Ascending aorta (tissue), 2 donors: ENCODE results near the gene KAZALD1. TPM values are rescaled to one million over a fixed set of nuclear protein-coding genes. Genes with fewer than 3 reads are reported as not detected.
A peak's percentile ranks its signal among the peaks of the same experiment; 100 is the strongest.

Source experiments
- DNase-seq, 2 donors: peaks; one replicate each; pipeline ENCODE4 v3.0.0-alpha.2; 2019; ENCODE audit warnings: low spot score in 2 of 2
- H3K27ac ChIP-seq, 2 donors: fragments of 200-600 bp; sonication (generic); one replicate each; pipeline ENCODE4 v1.5.1; 2016 to 2017; ENCODE audit warnings: mild to moderate bottlenecking in 1 of 2
- H3K27me3 ChIP-seq: fragments of 200-600 bp; sonication (generic); one replicate; pipeline ENCODE4 v1.5.1; 2017
- H3K36me3 ChIP-seq, 2 donors: fragments of 200-600 bp; sonication (generic); one replicate each; pipeline ENCODE4 v1.5.1; 2016
- H3K4me1 ChIP-seq, 2 donors: fragments of 200-600 bp; sonication (generic); one replicate each; pipeline ENCODE4 v1.5.1; 2016 to 2017; ENCODE audit warnings: mild to moderate bottlenecking in 1 of 2
- H3K4me3 ChIP-seq, 2 donors: fragments of 200-600 bp; sonication (generic); one replicate each; pipeline ENCODE4 v1.5.1; 2016 to 2017; ENCODE audit warnings: mild to moderate bottlenecking in 1 of 2
- H3K9me3 ChIP-seq, 2 donors: fragments of 200-600 bp; sonication (generic); one replicate each; pipeline ENCODE4 v1.5.1; 2016
- intact Hi-C: fragments of 100-400 bp; cut with DNase I; formaldehyde crosslinking; loops from one replicate; pipeline ENCODE4 v1.15.1; 2023
- total RNA-seq: library from RNA; depleted of rRNA; stranded (reverse); fragments of >200 nt; gene quantifications from one replicate; pipeline ENCODE4 v1.1.0, GENCODE V29; 2016
- TF ChIP-seq, protein P1 (sequence below), 3 experiments: fragments of 200-600 bp in 2 of 3; fragments of 450-650 bp in 1 of 3; sonication (generic) in 2 of 3; IDR thresholded peaks; one replicate each; pipeline ENCODE4 v1.5.1; 2016 to 2019; ENCODE audit warnings: antibody characterized with exemption in 3 of 3, mild to moderate bottlenecking in 1 of 3, moderate library complexity in 1 of 3

Gene KAZALD1, protein sequence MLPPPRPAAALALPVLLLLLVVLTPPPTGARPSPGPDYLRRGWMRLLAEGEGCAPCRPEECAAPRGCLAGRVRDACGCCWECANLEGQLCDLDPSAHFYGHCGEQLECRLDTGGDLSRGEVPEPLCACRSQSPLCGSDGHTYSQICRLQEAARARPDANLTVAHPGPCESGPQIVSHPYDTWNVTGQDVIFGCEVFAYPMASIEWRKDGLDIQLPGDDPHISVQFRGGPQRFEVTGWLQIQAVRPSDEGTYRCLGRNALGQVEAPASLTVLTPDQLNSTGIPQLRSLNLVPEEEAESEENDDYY
- total RNA-seq, result 5.7 TPM

DNA sequence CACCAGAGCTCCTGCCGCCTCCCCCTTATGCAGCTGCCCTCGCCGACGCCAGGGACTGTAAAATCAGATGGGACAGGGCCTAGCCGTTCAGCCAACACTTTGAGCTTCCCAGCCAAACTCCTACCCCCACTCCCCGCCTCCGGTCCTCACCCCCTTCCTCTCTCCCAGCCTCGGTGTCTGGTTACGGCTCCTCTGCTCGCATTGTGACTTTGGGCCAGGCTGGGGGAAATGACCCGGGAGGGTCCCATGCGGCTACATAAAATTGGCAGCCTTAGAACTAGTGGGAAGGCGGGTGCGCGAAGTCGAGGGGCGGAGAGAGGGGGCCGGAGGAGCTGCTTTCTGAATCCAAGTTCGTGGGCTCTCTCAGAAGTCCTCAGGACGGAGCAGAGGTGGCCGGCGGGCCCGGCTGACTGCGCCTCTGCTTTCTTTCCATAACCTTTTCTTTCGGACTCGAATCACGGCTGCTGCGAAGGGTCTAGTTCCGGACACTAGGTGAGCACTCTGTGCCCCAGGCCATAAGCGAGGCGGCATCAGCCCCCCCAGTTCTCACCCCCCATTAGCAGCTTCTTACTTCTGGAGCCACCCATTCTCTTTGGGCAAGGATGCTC, at the start of gene KAZALD1:
TSS of gene KAZALD1 (plus strand) at position 366 of the 608 bp plus-strand sequence. CDS start 604 bp downstream, outside the sequence.
- TF ChIP-seq, protein P1, sequence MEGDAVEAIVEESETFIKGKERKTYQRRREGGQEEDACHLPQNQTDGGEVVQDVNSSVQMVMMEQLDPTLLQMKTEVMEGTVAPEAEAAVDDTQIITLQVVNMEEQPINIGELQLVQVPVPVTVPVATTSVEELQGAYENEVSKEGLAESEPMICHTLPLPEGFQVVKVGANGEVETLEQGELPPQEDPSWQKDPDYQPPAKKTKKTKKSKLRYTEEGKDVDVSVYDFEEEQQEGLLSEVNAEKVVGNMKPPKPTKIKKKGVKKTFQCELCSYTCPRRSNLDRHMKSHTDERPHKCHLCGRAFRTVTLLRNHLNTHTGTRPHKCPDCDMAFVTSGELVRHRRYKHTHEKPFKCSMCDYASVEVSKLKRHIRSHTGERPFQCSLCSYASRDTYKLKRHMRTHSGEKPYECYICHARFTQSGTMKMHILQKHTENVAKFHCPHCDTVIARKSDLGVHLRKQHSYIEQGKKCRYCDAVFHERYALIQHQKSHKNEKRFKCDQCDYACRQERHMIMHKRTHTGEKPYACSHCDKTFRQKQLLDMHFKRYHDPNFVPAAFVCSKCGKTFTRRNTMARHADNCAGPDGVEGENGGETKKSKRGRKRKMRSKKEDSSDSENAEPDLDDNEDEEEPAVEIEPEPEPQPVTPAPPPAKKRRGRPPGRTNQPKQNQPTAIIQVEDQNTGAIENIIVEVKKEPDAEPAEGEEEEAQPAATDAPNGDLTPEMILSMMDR (IDR thresholded peaks at IDR 0.05), result no peak
- intact Hi-C loops, result loop anchor here (1.0 to 10.0 kb wide), 5 partner anchors 30 to 993 kb away; partner anchors contain the start of genes ARMH3, LZTS2, PDZD7 and SFXN3
- Histone ChIP-seq H3K36me3 (no peaks in the 10 kb centered on the region), H3K4me3 (peak within 1 kb of the TSS; percentile 60 to 79), H3K4me1 (peaks cover 9 to 39% of the 10 kb centered on the region in 2 donors), H3K9me3 (no peaks in the 10 kb centered on the region), H3K27me3 (no peaks in the 10 kb centered on the region), H3K27ac (peak within 1 kb of the TSS; percentile 96 to 98)
- DNase-seq, result peak in 1 of 2 donors; percentile 79

DNA sequence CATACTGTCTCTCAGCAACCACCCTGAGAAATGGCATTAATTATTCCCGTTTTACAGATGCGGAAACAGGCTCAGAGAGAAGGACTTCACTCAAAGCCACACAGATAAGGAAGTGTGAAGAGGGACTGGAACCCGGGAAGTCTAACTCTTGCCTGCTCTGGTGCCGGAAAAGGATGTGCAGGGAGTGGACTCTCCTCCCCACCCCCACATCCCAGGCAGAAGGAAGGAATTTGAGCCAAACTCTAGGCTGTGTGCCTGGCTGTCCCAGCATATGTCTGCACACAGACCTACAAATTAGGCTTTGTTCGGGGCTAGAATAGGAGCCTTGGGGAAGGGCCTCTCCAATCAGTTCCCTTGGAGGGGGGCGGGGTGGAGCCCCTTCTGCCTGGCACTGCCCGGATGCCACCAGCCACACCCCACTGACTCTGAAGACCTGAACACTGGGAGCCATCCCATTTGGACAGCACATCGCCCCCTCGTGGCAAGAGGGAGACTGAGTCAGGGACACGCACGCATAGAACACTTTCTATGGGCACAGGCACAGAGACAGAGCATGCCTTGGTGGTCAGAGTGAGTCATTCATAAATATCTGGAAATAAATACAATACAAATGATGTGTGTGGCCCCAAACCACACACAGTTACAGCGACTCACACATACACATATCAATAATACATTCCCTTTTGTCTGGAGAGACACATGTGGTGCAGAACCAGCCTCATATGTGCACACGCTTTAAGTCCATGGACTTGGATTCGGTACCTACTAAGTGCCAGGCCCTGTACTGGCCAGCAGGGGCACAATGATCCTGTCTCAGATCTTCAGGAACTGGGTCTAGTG, 49.0 kb upstream of the KAZALD1 start:
- Histone ChIP-seq H3K27ac (peak overlapping the region; percentile 22 to 55), H3K9me3 (no peaks in the 10 kb centered on the region), H3K36me3 (no peaks in the 10 kb centered on the region), H3K4me1 (peaks cover 9 to 10% of the 10 kb centered on the region in 2 donors), H3K4me3 (no peak overlapping the region), H3K27me3 (no peaks in the 10 kb centered on the region)
- TF ChIP-seq, protein P1 (IDR thresholded peaks at IDR 0.05), result peak; percentile 77 to 83 (median 78)
- DNase-seq, result peak; percentile 73 to 96
- intact Hi-C loops, result loop anchor here (1.0 kb wide), 4 partner anchors 11 to 43 kb away; partner anchors contain the start of gene SEMA4G

DNA sequence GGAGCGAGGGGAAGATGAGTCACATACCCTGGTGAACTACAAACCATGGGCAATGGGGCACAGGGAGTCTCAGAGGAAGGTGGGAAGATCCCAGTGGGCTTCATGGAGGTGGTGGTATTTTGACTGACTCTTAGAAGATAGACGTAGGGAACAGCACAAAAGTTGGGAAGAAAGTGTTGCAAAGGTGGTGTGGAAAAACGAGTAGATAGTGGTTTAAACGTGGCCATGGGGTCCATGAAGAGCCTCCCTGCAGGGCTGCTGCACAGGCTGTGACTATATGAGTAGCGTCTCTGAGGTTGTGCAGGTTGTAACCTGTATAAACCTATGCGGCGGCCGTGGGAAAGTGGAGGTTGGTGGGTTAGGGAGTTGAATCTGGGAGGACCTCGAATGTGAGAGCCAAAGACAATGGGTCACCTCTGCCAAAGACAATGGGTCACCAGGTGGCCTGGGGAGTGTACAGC, 48.4 kb upstream of the KAZALD1 start:
- TF ChIP-seq, protein P1 (IDR thresholded peaks at IDR 0.05), result no peak
- H3K4me1 ChIP-seq, result peaks cover 9 to 10% of the 10 kb centered on the region in 2 donors
- peak overlapping the region; percentile 22 to 55 for H3K27ac ChIP-seq
- no peaks in the 10 kb centered on the region for H3K27me3 ChIP-seq
- intact Hi-C loops, result loop anchor here (1.0 kb wide), 3 partner anchors 15 to 44 kb away; partner anchors contain the start of gene SEMA4G
- H3K9me3 ChIP-seq, result no peaks in the 10 kb centered on the region
- no peak overlapping the region for H3K4me3 ChIP-seq
- no peak for DNase-seq
- H3K36me3 ChIP-seq, result no peaks in the 10 kb centered on the region

DNA sequence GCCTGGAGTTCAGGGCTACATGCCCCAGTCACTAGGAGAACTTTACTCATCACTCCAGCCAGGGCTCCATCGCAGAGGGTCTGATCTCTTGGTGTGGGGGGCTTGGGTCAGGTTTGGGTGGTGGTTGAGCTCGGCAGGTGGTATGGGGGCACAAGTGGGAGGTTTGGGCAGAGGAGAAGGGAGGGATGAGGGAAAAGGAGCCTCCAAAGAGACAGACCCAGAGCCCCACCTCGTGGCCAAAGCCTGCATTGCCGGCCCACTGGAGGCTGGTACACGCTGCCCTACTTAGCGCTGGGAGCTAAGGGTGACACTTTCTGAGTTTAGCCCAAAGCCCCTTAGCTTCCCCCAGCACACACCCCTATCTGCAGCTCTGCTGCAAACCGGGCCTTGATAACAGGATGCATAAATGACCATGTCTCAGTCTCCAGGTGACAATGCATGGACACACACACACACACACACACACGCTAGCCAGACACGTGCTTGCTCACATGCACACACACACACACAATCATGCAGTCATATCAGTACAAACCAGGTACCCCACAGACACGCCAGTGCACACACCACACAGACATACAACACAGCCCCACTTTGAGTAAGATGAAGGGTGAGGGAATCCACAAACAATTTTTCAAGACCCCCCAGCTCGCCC, 47.4 kb upstream of the KAZALD1 start:
- Histone ChIP-seq H3K27ac (no peak overlapping the region), H3K27me3 (no peaks in the 10 kb centered on the region), H3K36me3 (no peaks in the 10 kb centered on the region), H3K4me3 (no peak overlapping the region), H3K9me3 (no peaks in the 10 kb centered on the region), H3K4me1 (peaks cover 9 to 16% of the 10 kb centered on the region in 2 donors)
- TF ChIP-seq, protein P1 (IDR thresholded peaks at IDR 0.05), result peak; percentile 88 to 94 (median 92)
- intact Hi-C loops, result no loop called here
- peak in 1 of 2 donors; percentile 91 for DNase-seq
